K562 (cell line): ENCODE data around the gene MAST1. TPM values are rescaled to one million over a fixed set of nuclear protein-coding genes. Genes with fewer than 3 reads are reported as not detected.
A peak's percentile ranks its signal among the peaks of the same experiment; 100 is the strongest.

Experiments
- CBFB ChIP-seq: sonication (generic); formaldehyde crosslinking; IDR thresholded peaks from 2 replicates; pipeline ENCODE4 v1.4.0; 2020; ENCODE audit warnings: mild to moderate bottlenecking, missing genetic modification reagents
- CBX1 ChIP-seq: sonication (generic); IDR thresholded peaks from 2 replicates; pipeline ENCODE4 v1.6.1; 2016; ENCODE audit warnings: antibody characterized with exemption, low read depth, mild to moderate bottlenecking
- CHD2 ChIP-seq: IDR thresholded peaks from 2 replicates; pipeline ENCODE4 v1.6.1; 2011; ENCODE audit warnings: low read depth, low read length
- E2F6 ChIP-seq, 2 experiments: IDR thresholded peaks; 2 replicates each; pipeline ENCODE4 v1.6.1; 2011; ENCODE audit warnings: borderline replicate concordance in 1 of 2, control low read depth in 1 of 2, low read depth in 1 of 2, low read length in 1 of 2, mild to moderate bottlenecking in 1 of 2, mixed read lengths in 1 of 2, moderate library complexity in 1 of 2; ENCODE audit not compliant: insufficient read depth in 1 of 2, insufficient read length in 1 of 2, poor library complexity in 1 of 2, severe bottlenecking in 1 of 2; ENCODE audit errors: extremely low read depth in 1 of 2
- ELF4 ChIP-seq: fragments of 450-650 bp; formaldehyde crosslinking; IDR thresholded peaks from 2 replicates; pipeline ENCODE4 v1.4.0; 2022; ENCODE audit warnings: missing genetic modification characterization
- GTF2B ChIP-seq: IDR thresholded peaks from 2 replicates; pipeline ENCODE4 v1.6.1; 2011; ENCODE audit not compliant: insufficient read length; ENCODE audit errors: extremely low read depth
- MCM3 ChIP-seq: fragments of 450-650 bp; IDR thresholded peaks from 2 replicates; pipeline ENCODE4 v1.6.1; 2016
- NCOA1 ChIP-seq: fragments of 450-650 bp; IDR thresholded peaks from 2 replicates; pipeline ENCODE4 v1.6.1; 2016; ENCODE audit warnings: low read depth
- NFE2 ChIP-seq: IDR thresholded peaks from 2 replicates; pipeline ENCODE4 v1.6.1; 2014; ENCODE audit warnings: antibody characterized with exemption, low read depth
- PHF8 ChIP-seq: fragments of 200-600 bp; sonication (generic); IDR thresholded peaks from 2 replicates; pipeline ENCODE4 v1.6.1; 2012; ENCODE audit warnings: mixed run types, mild to moderate bottlenecking, inconsistent platforms, low read length, moderate library complexity, borderline replicate concordance
- POLR2A ChIP-seq: fragments of 450-650 bp; conservative IDR thresholded peaks from 2 replicates; pipeline ENCODE4 v1.6.1; 2016
- POLR2AphosphoS2 ChIP-seq: IDR thresholded peaks from 2 replicates; pipeline ENCODE4 v1.6.1; 2012; ENCODE audit warnings: low read length, improper control_type of control experiment
- RBM25 ChIP-seq: fragments of 200-400 bp; formaldehyde crosslinking; IDR thresholded peaks from 2 replicates; pipeline ENCODE4 v1.6.1; 2018; ENCODE audit warnings: low read length, low read depth, moderate library complexity; ENCODE audit not compliant: severe bottlenecking
- RBM34 ChIP-seq: fragments of 200-400 bp; formaldehyde crosslinking; IDR thresholded peaks from 2 replicates; pipeline ENCODE4 v1.6.1; 2018; ENCODE audit warnings: low read length, borderline replicate concordance; ENCODE audit not compliant: insufficient read depth
- THAP7 ChIP-seq: fragments of 250-450 bp; sonication (Bioruptor Pico); IDR thresholded peaks from 2 replicates; pipeline ENCODE4 v1.5.0; 2021
- ZC3H4 ChIP-seq: sonication (generic); formaldehyde crosslinking; IDR thresholded peaks from 2 replicates; pipeline ENCODE4 v1.9.0; 2021; ENCODE audit warnings: missing genetic modification reagents, borderline replicate concordance
- ZFP1 ChIP-seq: fragments of 450-650 bp; formaldehyde crosslinking; IDR thresholded peaks from 2 replicates; pipeline ENCODE4 v1.4.0; 2020; ENCODE audit warnings: mild to moderate bottlenecking, mixed read lengths
- ZFX ChIP-seq: sonication (generic); formaldehyde crosslinking; IDR thresholded peaks from 2 replicates; pipeline ENCODE4 v1.8.0; 2022; ENCODE audit warnings: mild to moderate bottlenecking, missing genetic modification reagents, moderate library complexity
- ZNF175 ChIP-seq: fragments of 200-800 bp; sonication (Bioruptor generic); IDR thresholded peaks from 2 replicates; pipeline ENCODE4 v1.6.1; 2016; ENCODE audit warnings: low read depth, mild to moderate bottlenecking, missing genetic modification characterization, missing compliant biosample characterization
- ZNF274 ChIP-seq: IDR thresholded peaks from 2 replicates; pipeline ENCODE4 v1.6.1; 2011; ENCODE audit warnings: low read depth, mild to moderate bottlenecking, low read length, moderate library complexity, borderline replicate concordance
- polyA plus RNA-seq, 8 experiments: library from polyadenylated mRNA; depleted of rRNA in 4 of 8; stranded (reverse) in 5 of 8; unstranded in 3 of 8; fragments of >200 nt; fragmentation: Nextera tagmentation in 2 of 8; fragmentation: Illumina TruSeq in 1 of 8; extraction: Ambion mirVana in 2 of 8; extraction: Trizol in 1 of 8; gene quantifications; 2 replicates each; pipeline versions ENCODE4 v1.2.1 to v1.2.3, GENCODE V29; 2011 to 2014; ENCODE audit warnings: inconsistent platforms in 1 of 8, missing spikeins in 1 of 8
- total RNA-seq, 7 experiments: library from RNA; depleted of rRNA in 6 of 7; stranded (reverse); fragments of >200 nt in 6 of 7; fragmentation: Illumina TruSeq in 2 of 7; extraction: Trizol in 2 of 7; gene quantifications; 2 replicates each; pipeline versions ENCODE4 v1.2.1 to v1.2.3, GENCODE V29; 2011 to 2021; ENCODE audit warnings: low replicate concordance in 1 of 7
- TF ChIP-seq, protein P1 (sequence below): fragments of 200-800 bp; sonication (Bioruptor generic); IDR thresholded peaks from 2 replicates; pipeline ENCODE4 v1.6.1; 2016; ENCODE audit warnings: missing genetic modification characterization, missing compliant biosample characterization

The MAST1 gene
- total and polyA plus RNA-seq, 9 of the 15 experiments (the other 6 are each of a cell fraction or from before 2014, with no cell fraction given) = 0.48 to 10.3 (median 3.9) TPM

- TF ChIP-seq, protein P1, sequence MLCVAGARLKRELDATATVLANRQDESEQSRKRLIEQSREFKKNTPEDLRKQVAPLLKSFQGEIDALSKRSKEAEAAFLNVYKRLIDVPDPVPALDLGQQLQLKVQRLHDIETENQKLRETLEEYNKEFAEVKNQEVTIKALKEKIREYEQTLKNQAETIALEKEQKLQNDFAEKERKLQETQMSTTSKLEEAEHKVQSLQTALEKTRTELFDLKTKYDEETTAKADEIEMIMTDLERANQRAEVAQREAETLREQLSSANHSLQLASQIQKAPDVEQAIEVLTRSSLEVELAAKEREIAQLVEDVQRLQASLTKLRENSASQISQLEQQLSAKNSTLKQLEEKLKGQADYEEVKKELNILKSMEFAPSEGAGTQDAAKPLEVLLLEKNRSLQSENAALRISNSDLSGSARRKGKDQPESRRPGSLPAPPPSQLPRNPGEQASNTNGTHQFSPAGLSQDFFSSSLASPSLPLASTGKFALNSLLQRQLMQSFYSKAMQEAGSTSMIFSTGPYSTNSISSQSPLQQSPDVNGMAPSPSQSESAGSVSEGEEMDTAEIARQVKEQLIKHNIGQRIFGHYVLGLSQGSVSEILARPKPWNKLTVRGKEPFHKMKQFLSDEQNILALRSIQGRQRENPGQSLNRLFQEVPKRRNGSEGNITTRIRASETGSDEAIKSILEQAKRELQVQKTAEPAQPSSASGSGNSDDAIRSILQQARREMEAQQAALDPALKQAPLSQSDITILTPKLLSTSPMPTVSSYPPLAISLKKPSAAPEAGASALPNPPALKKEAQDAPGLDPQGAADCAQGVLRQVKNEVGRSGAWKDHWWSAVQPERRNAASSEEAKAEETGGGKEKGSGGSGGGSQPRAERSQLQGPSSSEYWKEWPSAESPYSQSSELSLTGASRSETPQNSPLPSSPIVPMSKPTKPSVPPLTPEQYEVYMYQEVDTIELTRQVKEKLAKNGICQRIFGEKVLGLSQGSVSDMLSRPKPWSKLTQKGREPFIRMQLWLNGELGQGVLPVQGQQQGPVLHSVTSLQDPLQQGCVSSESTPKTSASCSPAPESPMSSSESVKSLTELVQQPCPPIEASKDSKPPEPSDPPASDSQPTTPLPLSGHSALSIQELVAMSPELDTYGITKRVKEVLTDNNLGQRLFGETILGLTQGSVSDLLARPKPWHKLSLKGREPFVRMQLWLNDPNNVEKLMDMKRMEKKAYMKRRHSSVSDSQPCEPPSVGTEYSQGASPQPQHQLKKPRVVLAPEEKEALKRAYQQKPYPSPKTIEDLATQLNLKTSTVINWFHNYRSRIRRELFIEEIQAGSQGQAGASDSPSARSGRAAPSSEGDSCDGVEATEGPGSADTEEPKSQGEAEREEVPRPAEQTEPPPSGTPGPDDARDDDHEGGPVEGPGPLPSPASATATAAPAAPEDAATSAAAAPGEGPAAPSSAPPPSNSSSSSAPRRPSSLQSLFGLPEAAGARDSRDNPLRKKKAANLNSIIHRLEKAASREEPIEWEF (CRISPR knock-in tag) = no peak
- TF ChIP-seq CBX1 (peak; percentile 99), POLR2AphosphoS2 (peak; percentile 96; the same call in 1 of the 2 replicates), MCM3 (no peak), RBM25 (peak; percentile 40), CBFB (CRISPR knock-in tag) (peak; percentile 55; the same call in 1 of the 2 replicates), NCOA1 (no peak), PHF8 (peak; percentile 84), ZFX (CRISPR knock-in tag) (peak; percentile 85), CHD2 (no peak), ZC3H4 (CRISPR knock-in tag) (peak; percentile 85; the same call in 1 of the 2 replicates), THAP7 (CRISPR knock-in tag) (peak; percentile 85), NFE2 (no peak), E2F6 (IDR thresholded peaks at IDR 0.05; ENCODE audit: borderline replicate concordance in 1 of 2, extremely low read depth in 1 of 2, insufficient read depth in 1 of 2, insufficient read length in 1 of 2, low read depth in 1 of 2, low read length in 1 of 2, poor library complexity in 1 of 2, severe bottlenecking in 1 of 2) (peak; percentile 40 to 61), GTF2B (peak; percentile 67), RBM34 (peak; percentile 80; the same call in 1 of the 2 replicates), ZFP1 (CRISPR knock-in tag) (no peak), ELF4 (CRISPR knock-in tag) (peak; percentile 96), ZNF175 (CRISPR knock-in tag) (no peak), ZNF274 (peak; percentile 16; the same call in 1 of the 2 replicates), POLR2A (peak; percentile 100)
Observed at GRCh38 chr19:12791345-12792050, 46.8 kb upstream of the MAST1 start, which contains the start of gene JUNB (continued).
